IPS-18a (cell line): ENCODE measurements around the gene TLR2.
"Not testable (repeated sequence)": the region's sequence is repeated elsewhere in the genome, so short reads cannot be mapped to it uniquely, and the experiment has no call there.

ENCODE experiments used
- H3K27ac ChIP-seq: one replicate; pipeline ENCODE4 v1.5.1; 2013; ENCODE audit warnings: low read length
- H3K27me3 ChIP-seq: one replicate; pipeline ENCODE4 v1.6.1; 2013; ENCODE audit warnings: mild to moderate bottlenecking, low read length; ENCODE audit not compliant: control insufficient read depth, insufficient read depth
- H3K36me3 ChIP-seq: one replicate; pipeline ENCODE4 v1.6.1; 2013; ENCODE audit warnings: low read depth, low read length; ENCODE audit not compliant: control insufficient read depth
- H3K4me1 ChIP-seq: one replicate; pipeline ENCODE4 v1.6.1; 2013; ENCODE audit warnings: low read depth, low read length; ENCODE audit not compliant: control insufficient read depth
- H3K4me3 ChIP-seq: one replicate; pipeline ENCODE4 v1.5.1; 2013; ENCODE audit warnings: low read length
- H3K9ac ChIP-seq: one replicate; pipeline ENCODE4 v1.6.1; 2013; ENCODE audit warnings: mild to moderate bottlenecking, low read length, moderate library complexity
- H3K9me3 ChIP-seq: one replicate; pipeline ENCODE4 v1.6.1; 2013; ENCODE audit warnings: low read depth, low read length; ENCODE audit not compliant: control insufficient read depth

Gene TLR2

DNA sequence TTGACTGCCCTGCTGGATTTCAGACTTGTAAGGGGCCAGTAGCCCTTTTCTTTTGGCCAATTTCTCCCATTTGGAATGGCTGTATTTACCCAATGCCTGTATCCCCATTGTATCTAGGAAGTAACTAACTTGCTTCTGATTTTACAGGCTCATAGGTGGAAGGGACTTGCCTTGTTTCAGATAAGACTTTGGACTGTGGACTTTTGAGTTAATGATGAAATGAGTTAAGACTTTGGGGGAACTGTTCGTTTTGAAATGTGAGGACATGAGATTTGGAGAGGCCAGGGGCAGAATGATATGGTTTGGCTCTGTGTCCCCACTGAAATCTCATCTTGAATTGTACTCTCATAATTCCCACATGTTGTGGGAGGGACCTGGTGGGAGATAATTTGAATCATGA, 17.6 kb upstream of the TLR2 start:
- not testable (repeated sequence) for H3K4me3 ChIP-seq, H3K36me3 ChIP-seq, H3K4me1 ChIP-seq, H3K9me3 ChIP-seq, H3K27me3 ChIP-seq, H3K9ac ChIP-seq, H3K27ac ChIP-seq

DNA sequence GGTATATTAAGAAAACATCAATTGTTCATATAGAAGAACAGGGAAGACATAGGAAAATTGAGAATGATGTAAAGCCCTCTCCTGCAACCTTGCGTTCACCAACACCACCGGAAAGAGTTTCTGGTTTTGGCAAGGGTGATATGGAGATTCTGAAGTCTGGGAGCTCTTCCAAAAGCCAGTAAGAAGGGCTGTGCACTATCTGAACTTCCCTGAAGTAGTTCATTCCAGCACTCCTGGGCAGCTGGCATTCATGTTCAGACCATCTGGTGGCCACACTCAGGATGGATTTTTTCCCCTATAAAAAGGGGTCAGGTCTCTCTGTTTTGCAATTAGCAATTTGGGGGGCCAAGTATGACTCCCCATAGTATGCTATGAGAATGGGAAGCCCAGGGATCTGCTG, 15.4 kb upstream of the TLR2 start:
- Histone ChIP-seq H3K9me3 (no peaks in the 10 kb centered on the region), H3K27ac (no peak overlapping the region), H3K4me1 (no peaks in the 10 kb centered on the region), H3K9ac (no peak overlapping the region), H3K27me3 (no peaks in the 10 kb centered on the region), H3K4me3 (no peak overlapping the region), H3K36me3 (no peaks in the 10 kb centered on the region)

DNA sequence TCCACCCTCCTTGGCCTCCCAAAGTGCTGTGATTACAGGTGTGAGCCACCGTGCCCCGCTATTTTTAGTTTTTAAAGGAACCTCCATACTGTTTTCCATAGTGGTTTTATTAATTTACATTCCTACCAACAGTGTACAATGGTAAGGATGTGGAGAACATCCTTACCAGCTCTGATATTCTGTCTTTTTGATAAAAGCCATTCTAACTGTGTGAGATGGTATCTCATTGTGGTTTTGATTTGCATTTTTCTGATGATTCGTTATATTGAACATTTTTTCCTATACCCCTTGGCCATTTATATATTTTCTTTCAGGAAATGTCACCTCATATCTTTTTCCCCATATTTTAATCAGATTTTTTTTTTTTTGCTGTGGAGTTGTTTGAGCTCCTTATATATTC, 14.2 kb upstream of the TLR2 start:
- Histone ChIP-seq H3K9me3 (no peaks in the 10 kb centered on the region), H3K9ac (no peak overlapping the region), H3K4me1 (no peaks in the 10 kb centered on the region), H3K27ac (no peak overlapping the region), H3K4me3 (no peak overlapping the region), H3K36me3 (no peaks in the 10 kb centered on the region), H3K27me3 (no peaks in the 10 kb centered on the region)

DNA sequence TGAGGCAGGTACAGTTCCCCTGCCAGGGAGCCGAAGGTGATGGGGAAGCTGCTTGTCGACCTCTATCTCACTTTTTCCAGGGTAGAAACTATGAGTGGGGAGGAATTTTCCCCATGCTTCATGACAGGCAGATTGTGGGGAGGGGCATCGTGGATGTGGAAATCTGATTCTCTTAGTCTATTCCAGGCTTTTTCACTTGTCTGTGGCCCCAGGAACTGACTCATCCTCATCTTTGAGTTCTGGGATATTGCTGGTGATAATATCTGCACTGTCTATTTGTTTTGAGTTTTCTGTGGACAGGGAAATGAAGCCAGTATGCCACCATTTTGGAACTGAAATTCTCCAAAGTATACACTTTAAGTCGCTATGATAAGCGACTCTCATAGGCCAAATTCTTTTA, 7.6 kb upstream of the TLR2 start:
- no peak overlapping the region for H3K27ac ChIP-seq
- H3K9ac ChIP-seq, result no peak overlapping the region
- H3K27me3 ChIP-seq, result no peaks in the 10 kb centered on the region
- H3K36me3 ChIP-seq, result no peaks in the 10 kb centered on the region
- H3K9me3 ChIP-seq, result no peaks in the 10 kb centered on the region
- no peak overlapping the region for H3K4me3 ChIP-seq
- no peaks in the 10 kb centered on the region for H3K4me1 ChIP-seq

DNA sequence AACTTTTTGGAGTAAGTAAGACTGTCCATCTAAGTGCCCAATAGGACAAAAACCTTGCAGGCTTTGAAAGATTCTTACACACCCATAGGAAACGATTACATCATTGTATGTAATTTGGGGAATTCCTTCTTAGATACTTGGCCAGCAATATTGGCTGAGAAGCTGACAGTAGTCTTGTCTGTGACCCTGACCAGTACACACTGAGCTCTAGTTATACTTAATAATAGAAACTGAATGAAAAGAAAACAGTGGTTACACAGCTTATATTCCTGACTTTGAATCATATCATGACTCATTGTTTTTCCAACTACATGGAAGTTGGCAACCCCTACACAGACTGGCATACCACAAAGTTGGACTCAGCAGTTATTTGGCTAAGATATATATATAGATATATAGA, 7.1 kb upstream of the TLR2 start:
- H3K36me3 ChIP-seq, result no peaks in the 10 kb centered on the region
- H3K9ac ChIP-seq, result no peak overlapping the region
- no peaks in the 10 kb centered on the region for H3K9me3 ChIP-seq
- H3K4me3 ChIP-seq, result no peak overlapping the region
- no peak overlapping the region for H3K27ac ChIP-seq
- H3K4me1 ChIP-seq, result no peaks in the 10 kb centered on the region
- peaks cover 5% of the 10 kb centered on the region for H3K27me3 ChIP-seq

DNA sequence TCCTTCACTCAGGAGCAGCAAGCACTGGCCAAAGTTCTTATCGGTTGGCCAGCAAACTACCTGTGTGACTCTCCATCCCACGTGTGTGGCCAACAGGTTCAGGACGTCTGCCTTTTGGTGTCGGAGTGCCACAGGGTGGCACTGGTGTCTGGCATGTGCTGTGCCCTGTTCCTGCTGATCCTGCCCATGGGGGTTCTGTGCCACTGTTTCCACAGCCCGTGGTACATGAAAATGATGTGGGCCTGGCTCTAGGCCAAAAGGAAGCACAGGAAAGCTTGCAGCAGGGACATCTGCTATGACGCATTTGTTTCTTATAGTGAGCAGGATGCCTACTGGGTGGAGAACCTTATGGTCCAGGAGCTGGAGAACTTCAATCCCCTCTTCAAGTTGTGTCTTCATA, 4.6 kb upstream of the TLR2 start:
- Histone ChIP-seq H3K4me3 (no peak overlapping the region), H3K4me1 (no peaks in the 10 kb centered on the region), H3K27me3 (peaks cover 30% of the 10 kb centered on the region), H3K27ac (no peak overlapping the region), H3K36me3 (no peaks in the 10 kb centered on the region), H3K9me3 (no peaks in the 10 kb centered on the region), H3K9ac (no peak overlapping the region)

DNA sequence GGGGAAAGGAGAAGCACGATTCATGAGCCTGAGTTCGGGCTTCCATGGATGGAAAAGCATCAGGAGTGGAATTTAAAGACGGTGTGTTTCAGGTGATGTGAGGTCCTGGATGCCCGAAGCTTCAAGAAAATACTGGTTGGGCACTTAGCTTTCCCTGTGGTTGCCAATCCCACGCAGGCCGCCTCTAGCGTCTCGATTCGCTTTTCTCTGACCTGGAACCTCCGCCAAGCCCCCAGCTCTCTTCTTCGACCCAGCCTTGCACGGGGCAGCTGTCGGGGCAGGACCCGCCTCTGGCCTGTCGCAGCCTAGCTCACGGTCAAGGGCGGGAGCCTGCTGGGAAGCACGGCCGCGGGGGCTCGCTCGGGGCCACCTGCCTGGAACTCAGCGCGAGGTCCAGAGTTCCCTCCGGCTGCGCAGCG, 308 bp upstream of the TLR2 start:
- peaks cover 50% of the 10 kb centered on the region for H3K27me3 ChIP-seq
- peak overlapping the region; percentile 66 for H3K4me3 ChIP-seq
- peaks cover 15% of the 10 kb centered on the region for H3K9me3 ChIP-seq
- H3K4me1 ChIP-seq, result no peaks in the 10 kb centered on the region
- H3K9ac ChIP-seq, result no peak overlapping the region
- H3K36me3 ChIP-seq, result no peaks in the 10 kb centered on the region
- no peak overlapping the region for H3K27ac ChIP-seq

DNA sequence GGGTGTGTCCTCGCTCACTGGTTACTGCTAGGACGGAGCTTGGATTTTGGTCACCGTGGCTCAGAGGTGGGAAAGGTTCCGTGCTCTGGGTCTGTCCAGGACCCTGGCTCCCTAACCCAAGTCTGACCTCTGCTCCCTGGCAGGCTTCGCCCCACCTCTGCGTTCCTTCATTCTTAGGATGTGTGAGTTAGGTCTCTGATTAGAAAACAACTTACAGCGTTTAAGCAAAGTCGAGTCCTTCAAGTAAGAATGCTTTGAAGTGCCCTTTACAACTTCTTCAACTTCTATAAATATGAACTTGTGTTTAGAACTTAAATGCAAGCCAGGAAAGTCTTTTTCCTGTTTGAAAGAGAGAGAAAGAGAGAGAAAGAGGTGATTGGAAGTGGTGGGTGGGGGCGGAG, 891 bp downstream of the TLR2 start:
- H3K27ac ChIP-seq, result no peak overlapping the region
- no peak overlapping the region for H3K9ac ChIP-seq
- no peaks in the 10 kb centered on the region for H3K36me3 ChIP-seq
- peaks cover 50% of the 10 kb centered on the region for H3K27me3 ChIP-seq
- H3K9me3 ChIP-seq, result peaks cover 16% of the 10 kb centered on the region
- no peaks in the 10 kb centered on the region for H3K4me1 ChIP-seq
- peak overlapping the region; percentile 66 for H3K4me3 ChIP-seq

DNA sequence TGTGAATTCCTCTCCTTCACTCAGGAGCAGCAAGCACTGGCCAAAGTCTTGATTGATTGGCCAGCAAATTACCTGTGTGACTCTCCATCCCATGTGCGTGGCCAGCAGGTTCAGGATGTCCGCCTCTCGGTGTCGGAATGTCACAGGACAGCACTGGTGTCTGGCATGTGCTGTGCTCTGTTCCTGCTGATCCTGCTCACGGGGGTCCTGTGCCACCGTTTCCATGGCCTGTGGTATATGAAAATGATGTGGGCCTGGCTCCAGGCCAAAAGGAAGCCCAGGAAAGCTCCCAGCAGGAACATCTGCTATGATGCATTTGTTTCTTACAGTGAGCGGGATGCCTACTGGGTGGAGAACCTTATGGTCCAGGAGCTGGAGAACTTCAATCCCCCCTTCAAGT, 20.4 kb downstream of the TLR2 start:
- Histone ChIP-seq H3K4me1 (no peaks in the 10 kb centered on the region), H3K4me3 (no peak overlapping the region), H3K9ac (no peak overlapping the region), H3K36me3 (no peaks in the 10 kb centered on the region), H3K27ac (no peak overlapping the region), H3K27me3 (no peaks in the 10 kb centered on the region), H3K9me3 (no peaks in the 10 kb centered on the region)

DNA sequence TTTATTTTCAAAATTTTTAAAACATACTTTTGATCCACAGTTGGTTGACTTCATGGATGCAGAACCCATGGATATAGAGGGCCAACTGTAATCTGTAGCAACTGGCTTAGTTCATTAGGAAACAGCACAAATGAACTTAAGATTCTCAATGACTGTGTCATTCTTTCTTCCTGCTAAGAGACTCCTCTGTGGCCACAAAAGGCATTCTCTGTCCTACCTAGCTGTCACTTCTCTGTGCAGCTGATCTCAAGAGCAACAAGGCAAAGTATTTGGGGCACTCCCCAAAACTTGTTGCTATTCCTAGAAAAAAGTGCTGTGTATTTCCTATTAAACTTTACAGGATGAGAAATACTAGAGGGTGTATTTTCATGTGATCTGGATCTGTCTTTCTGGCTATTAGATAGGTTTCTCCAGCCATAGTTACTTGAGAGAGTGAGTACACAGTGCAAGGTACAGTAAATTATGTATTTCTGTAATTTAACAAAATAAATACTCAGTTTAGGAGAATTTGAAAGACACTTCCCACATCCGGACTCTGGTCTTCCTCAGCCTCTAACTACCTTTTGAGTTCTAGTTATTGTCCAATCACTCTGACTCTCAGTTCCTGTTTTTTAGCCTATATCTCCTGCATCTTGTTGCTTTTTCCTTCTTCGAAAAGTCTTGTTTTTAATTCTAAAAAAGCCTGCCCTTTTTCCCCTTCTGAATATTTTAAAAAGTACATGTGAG, 21.8 kb downstream of the TLR2 start:
- Histone ChIP-seq H3K27ac (no peak overlapping the region), H3K9me3 (no peaks in the 10 kb centered on the region), H3K4me3 (no peak overlapping the region), H3K4me1 (no peaks in the 10 kb centered on the region), H3K36me3 (no peaks in the 10 kb centered on the region), H3K27me3 (no peaks in the 10 kb centered on the region), H3K9ac (no peak overlapping the region)

DNA sequence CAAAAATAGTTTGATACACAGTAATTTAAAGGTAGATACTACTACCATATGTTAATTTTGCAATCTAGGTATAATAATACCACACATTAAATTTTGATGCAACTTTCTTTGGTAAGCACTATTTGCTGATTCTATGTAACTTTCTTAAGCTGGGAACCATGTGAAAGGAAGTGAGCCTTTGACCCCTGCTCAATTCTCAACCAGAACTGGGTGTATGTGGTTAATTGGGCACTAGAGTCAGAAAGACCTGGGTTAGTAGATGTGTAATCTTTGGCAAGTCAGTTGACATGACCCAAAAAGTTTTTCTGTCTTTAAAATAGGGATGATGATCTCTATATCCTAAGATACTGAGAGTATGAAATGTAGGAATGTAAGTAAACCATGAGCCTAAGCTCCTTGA, 22.4 kb downstream of the TLR2 start:
- H3K36me3 ChIP-seq, result no peaks in the 10 kb centered on the region
- no peaks in the 10 kb centered on the region for H3K4me1 ChIP-seq
- H3K27ac ChIP-seq, result no peak overlapping the region
- no peaks in the 10 kb centered on the region for H3K9me3 ChIP-seq
- H3K4me3 ChIP-seq, result no peak overlapping the region
- H3K27me3 ChIP-seq, result no peaks in the 10 kb centered on the region
- H3K9ac ChIP-seq, result no peak overlapping the region

DNA sequence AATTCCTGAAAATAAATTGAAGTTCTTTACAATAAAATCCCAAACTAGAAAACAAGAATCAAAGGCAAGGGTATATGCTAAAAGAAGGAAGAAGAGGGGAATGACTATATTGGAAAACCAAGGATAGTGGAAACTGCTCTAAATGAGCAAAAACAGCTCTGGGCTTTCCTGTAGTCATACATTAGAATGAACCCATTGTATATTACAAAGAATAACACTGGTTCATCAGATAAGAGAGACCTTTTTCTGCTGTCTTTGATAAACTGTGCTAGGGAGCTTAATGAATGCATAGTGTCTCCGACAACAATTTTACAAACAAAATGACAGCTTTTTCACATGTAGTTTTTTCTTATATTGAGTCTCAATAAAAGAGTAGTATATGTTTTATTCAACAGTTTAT, 26.6 kb downstream of the TLR2 start:
- Histone ChIP-seq H3K9ac (no peak overlapping the region), H3K4me1 (no peaks in the 10 kb centered on the region), H3K36me3 (no peaks in the 10 kb centered on the region), H3K27ac (no peak overlapping the region), H3K9me3 (no peaks in the 10 kb centered on the region), H3K4me3 (no peak overlapping the region), H3K27me3 (no peaks in the 10 kb centered on the region)
